ENCODE measurements around the gene PRX.

DNA sequence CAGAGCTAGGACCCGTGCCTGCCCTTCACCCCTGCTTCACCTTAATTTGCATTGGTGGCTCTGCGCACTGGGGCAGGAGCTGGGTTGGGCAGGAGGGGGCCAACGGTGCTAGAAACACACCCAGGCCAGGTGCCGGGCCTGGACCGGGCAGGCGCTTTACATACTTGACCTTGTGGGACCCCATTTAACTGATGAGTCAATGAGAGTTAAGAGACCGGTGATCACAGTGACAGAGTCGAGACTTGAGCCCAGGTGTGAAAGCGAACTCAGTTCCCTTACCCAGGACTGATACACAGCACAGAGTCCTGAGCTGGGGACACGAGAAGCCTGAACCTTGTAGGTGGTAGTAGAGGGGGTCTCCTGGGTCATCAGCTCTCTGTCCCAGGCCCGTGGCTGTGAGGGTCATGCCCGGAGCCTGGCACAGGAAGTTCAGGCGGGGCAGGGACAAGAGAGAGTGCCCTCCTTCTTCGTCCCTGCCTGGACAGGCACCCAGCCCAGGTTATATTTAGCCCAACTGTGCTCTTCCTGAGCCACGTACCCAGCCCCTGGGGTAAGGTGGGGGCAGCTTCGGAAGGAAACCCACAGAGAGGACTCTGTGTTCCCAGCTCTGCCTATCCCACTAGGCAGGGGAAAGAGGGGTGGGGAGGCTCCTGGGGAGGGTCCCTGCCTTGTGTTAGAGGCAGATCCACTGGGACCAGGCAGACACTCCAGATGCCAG is 1.9 kb downstream of the PRX start:
- no peak for TF ChIP-seq CEBPB (IDR thresholded peaks at IDR 0.05; ENCODE audit: low read depth, low read length)
- TF ChIP-seq, protein P1, sequence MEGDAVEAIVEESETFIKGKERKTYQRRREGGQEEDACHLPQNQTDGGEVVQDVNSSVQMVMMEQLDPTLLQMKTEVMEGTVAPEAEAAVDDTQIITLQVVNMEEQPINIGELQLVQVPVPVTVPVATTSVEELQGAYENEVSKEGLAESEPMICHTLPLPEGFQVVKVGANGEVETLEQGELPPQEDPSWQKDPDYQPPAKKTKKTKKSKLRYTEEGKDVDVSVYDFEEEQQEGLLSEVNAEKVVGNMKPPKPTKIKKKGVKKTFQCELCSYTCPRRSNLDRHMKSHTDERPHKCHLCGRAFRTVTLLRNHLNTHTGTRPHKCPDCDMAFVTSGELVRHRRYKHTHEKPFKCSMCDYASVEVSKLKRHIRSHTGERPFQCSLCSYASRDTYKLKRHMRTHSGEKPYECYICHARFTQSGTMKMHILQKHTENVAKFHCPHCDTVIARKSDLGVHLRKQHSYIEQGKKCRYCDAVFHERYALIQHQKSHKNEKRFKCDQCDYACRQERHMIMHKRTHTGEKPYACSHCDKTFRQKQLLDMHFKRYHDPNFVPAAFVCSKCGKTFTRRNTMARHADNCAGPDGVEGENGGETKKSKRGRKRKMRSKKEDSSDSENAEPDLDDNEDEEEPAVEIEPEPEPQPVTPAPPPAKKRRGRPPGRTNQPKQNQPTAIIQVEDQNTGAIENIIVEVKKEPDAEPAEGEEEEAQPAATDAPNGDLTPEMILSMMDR (conservative IDR thresholded peaks at IDR 0.05; ENCODE audit: low read depth, low read length): no peak
- no peak for TF ChIP-seq FOS (IDR thresholded peaks at IDR 0.05; ENCODE audit: low read depth, low read length)
